Measurements from ENCODE around the gene CCDC121.

Gene CCDC121, protein sequence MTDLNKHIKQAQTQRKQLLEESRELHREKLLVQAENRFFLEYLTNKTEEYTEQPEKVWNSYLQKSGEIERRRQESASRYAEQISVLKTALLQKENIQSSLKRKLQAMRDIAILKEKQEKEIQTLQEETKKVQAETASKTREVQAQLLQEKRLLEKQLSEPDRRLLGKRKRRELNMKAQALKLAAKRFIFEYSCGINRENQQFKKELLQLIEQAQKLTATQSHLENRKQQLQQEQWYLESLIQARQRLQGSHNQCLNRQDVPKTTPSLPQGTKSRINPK

DNA sequence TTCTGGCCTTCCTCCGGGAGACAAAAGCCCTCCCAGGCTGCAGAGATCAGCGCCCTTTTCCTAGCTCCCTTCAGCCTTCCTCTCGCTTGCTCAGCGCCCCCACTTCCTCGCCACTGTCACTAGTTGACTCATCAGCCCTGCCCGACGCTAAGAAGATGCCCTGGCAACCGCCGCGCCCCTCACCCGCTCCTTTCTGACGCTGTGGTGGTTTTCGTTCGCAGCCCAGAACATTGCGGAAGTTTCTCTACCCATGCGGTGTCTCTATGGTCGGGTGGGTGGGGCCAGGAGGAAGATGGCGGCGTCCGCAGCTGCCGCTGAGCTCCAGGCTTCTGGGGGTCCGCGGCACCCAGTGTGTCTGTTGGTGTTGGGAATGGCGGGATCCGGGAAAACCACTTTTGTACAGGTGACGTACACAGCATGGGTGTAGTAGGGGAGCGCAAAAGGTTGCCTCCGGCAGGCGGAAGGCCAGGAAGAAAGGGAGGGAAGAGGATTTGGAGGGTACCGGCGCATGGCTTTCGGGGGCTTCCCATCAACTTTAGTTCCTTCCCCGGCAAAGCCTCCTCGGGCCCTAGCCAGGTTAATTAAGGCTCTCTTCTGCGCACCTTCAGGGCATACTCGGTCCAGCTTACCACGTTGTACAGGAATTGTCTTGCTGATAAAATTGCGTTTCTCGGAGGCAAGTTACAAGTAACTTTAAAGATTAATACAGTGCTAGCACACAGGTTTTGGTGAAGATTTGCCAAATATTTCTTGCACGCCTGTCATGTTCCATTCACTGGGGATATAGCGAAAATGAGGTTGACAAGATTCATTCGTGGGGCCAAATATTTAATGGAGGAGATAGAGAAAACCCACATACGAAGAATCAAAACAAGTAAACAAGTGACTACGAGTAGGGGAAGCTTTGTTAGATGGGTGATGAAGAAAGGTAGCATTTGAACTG lies at the start of gene CCDC121, which contains the start of gene GPN1:
CCDC121 (minus strand) TSS at position 246 of the 943 bp plus-strand sequence. CDS start 1,213 bp downstream, outside the sequence.
GPN1 (plus strand) TSS at position 284 of the 943 bp plus-strand sequence; CDS start at position 293, 9 bp downstream.
- peak; percentile 73 for DNase-seq (ENCODE audit: low read depth)

GRCh38 chr2:27672723-27673486 lies 44.1 kb upstream of the CCDC121 start:
- no peak for DNase-seq (ENCODE audit: low read depth)

GRCh38 chr2:27671235-27671634 lies 42.4 kb upstream of the CCDC121 start:
- no peak for DNase-seq (ENCODE audit: low read depth)

- DNase-seq (ENCODE audit: low read depth), result no peak
Measured at GRCh38 chr2:27667446-27667845, 38.6 kb upstream of the CCDC121 start.

GRCh38 chr2:27664622-27665363 lies 36.0 kb upstream of the CCDC121 start:
- no peak for DNase-seq (ENCODE audit: low read depth)

DNA sequence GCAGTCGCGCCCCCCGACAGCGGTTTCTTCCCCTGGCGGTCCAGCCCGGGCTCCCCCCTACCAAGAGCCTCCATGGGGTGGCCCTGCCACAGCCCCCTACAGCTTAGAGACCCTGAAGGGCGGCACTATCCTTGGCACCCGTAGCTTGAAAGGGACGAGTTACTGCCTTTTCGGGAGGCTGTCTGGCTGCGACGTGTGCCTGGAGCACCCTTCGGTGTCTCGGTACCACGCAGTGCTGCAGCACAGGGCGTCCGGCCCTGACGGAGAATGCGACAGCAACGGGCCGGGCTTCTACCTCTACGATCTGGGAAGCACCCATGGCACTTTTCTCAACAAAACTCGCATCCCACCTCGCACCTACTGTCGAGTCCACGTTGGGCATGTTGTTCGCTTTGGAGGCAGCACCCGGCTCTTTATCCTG lies 35.4 kb upstream of the CCDC121 start:
- DNase-seq (ENCODE audit: low read depth), result no peak

GRCh38 chr2:27663285-27664153 lies 34.7 kb upstream of the CCDC121 start, which contains the start of the genes SLC4A1AP and SUPT7L:
Gene SLC4A1AP, plus strand, starts transcription at chr2:27663889. Its CDS starts 26 bp downstream, at chr2:27663915.
Gene SUPT7L, minus strand, starts transcription at chr2:27663614. Its CDS starts 1,422 bp downstream, at chr2:27662192.
- DNase-seq (ENCODE audit: low read depth), result peak; percentile 76

DNA sequence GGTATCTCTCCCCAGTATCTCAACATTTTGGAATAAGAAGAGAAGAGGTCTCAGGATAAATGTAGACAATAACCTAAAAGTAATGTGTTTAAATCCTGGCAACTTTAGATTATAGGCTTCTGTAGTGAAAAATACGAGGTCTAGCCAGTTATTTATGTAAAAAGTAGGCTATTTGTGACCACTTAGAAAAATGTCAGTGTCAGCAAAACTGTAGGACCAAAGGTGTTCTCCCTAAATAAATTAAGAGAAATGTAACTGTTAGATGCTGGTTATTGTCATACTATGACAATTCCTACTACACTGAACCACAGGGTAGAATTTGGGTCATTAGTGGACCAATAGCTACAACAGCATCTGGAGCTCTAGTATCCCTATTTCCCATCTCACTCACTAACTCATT lies 32.6 kb upstream of the CCDC121 start:
- no peak for DNase-seq (ENCODE audit: low read depth)

- no peak for DNase-seq (ENCODE audit: low read depth)
Measured at GRCh38 chr2:27655155-27655951, 26.5 kb upstream of the CCDC121 start.

DNA sequence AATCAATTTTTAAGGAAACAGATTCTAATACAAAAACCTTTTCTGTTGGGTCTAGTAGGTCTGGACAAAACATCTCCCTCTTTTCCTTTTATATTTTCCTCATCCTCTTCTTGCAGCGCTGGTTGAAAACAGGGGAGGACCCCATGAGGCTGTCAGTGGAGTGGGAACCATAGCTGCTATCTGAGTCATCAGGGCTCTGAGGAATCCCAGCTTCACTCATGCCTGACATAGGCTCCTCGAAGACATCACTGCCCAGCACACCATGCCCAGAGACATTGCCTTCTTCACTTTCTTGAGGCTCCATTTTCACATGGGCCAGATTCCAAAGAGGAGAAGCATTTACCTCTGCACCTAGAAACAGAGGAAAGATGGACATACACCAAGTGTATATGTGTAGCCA lies 24.6 kb upstream of the CCDC121 start:
- no peak for DNase-seq (ENCODE audit: low read depth)

GRCh38 chr2:27652790-27653189 lies 24.0 kb upstream of the CCDC121 start:
- DNase-seq (ENCODE audit: low read depth), result no peak

GRCh38 chr2:27652341-27652740 lies 23.5 kb upstream of the CCDC121 start:
- DNase-seq (ENCODE audit: low read depth), result no peak

DNA sequence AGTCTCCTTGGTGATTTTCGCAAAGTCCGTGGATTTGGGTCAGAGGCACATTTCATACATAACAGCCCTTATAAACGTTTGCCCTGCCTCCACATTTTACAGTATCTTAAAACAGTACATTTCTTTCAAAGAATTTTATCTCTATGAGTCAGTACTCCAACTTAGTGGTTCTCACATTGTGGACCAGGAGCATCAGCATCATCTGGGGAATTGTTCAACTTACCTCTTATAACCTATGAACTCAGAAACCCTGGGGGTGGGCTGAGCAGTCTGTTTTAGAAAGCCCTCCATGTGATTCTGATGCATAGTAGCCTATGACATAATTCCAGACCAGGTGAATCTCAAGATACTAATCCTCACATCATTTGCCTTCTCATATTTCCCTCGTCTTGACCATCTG lies 22.2 kb upstream of the CCDC121 start:
- DNase-seq (ENCODE audit: low read depth), result no peak

- no peak for DNase-seq (ENCODE audit: low read depth)
Measured at GRCh38 chr2:27647737-27648136, 18.9 kb upstream of the CCDC121 start.

DNA sequence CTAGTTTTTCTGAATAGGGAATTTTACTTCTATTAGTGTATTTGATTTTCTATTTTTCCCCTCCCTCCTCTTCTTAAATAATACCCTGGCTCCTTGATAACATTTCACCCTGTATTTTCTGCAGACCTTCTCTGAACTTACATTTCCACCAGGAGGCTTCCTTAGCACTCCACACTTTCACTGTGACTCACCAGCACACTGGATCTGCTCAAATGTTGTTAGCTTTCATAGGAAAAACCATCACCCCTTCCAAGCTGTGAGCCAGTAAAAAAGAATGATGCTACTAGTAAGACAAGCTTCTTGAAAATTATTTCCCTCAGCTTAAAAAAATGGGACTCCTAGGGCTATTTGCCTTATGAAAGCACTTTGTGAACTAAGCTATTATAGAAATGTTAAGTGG lies 18.5 kb upstream of the CCDC121 start:
- no peak for DNase-seq (ENCODE audit: low read depth)

DNA sequence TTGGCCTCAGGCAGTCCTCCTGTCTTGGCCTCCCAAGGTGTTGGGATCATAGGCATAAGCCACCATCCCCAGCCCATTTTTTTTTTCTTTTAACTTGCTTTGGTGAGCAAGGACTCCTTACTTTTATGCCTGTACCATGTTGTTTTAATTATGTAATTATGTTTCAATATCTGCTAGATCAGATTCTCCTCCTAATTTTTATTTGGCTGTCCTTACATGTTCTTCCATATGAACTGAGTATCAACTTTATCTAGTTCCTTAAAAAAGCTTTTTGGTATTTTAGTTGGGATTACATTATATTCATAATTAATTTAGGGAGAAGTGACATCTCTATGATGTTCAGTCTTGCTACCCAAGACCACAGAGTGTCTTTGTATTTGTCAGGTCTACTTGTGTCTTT lies 16.4 kb upstream of the CCDC121 start:
- no peak for DNase-seq (ENCODE audit: low read depth)

DNA sequence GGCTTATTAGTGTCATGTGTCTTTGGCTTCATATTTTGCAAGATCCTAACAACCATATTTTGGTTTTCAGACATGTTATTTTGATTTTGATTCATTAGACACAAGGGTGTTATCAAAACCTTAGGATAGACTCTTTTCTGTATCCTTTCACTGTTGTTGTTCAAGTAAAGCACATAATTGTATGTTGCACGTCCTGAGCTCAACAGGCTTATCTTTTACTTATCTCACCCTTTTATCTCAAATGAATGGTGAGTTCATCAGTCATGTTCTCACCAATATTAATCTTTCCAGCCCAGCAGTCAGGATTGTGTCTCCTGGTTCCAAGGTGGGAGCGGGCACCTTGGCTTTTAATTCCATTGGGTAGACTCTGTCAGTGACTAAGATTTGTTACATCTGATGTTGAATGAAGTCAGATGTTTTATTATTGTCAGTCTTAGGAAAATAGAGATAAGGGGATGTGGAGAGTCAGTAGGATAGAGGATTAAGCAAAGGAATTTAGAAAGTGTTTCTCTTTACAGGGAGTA lies 12.0 kb upstream of the CCDC121 start:
- DNase-seq (ENCODE audit: low read depth), result no peak

DNA sequence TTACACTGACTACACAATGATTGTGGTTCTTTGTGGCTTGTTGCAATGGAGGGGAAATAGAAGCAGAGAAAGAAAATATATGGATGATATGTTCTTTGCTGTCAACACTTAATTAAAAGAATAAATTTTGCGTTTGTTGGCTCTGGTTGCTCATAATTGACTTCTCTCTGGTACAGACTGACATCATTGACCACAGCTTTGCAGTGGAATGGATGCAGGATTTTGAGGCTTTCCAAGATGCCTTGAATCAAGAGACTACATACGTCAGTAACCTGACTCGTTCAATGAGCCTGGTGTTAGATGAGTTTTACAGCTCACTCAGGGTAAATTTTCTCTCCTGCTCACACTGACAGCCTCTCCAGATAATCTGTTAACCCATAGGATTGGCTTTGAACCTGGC lies 9.9 kb upstream of the CCDC121 start:
- no peak for DNase-seq (ENCODE audit: low read depth)

DNA sequence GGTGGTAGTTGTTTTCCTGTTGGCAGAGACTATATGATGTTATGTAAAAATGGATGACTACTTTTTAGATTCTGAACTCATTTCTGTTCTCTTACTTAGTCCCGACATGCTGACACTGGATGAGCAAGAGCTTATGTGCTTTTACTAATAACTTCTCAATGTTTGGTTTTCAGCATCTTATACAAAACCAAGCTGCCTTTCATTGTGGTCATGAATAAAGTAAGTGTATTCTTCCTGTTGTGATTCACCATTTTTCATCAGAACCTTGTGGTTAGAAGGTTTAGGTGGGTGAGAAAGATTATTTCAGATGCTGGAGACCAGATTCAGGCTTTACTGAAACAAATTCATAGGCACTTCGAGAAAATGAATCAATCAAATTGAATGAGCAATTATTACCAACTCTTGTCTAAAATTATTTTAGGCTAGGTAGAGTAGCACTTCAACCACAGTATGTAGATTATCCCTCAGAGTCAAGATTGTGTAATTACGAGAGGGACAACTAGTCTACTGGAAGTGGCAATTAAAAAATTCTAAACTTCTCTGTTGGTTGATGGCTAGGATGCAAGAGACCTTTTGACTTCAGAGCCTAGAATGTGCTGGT lies 9.3 kb upstream of the CCDC121 start:
- DNase-seq (ENCODE audit: low read depth), result no peak
